ENCODE measurements around the gene PRDM16.

PRDM16 gene

DNA sequence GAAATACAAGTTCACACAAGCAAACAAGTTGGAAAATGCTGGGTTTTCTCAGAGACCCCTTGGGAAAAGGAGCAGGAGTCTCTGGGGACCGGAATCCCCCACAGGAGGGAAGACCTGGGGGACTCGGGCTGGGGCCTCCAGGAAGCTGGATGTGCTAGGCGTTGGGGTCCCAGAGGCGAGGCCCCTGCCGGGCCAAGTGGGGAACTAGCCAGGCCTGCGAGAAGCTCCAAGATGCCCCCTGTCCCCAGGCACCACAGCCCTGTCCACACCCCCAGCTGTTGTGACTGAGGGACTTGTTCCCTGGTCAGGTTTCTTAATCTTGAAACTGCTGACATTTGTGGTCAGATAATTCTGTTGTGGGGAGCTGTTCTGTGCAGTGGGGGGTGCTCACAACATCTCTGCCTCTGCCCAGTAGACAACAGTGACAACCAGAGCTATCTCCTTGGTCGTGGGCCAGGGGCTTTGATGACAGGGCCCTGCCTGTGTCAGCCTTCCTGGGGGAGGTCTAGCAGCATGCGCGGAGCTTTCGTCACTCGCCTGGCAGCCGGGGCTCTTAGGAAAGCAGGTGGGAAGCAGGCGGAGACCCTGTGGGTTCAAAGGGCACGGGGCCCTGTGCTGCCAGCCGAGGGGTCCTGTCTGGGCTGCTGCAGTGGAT lies 259.1 kb downstream of the PRDM16 start:
- no peak for DNase-seq

DNA sequence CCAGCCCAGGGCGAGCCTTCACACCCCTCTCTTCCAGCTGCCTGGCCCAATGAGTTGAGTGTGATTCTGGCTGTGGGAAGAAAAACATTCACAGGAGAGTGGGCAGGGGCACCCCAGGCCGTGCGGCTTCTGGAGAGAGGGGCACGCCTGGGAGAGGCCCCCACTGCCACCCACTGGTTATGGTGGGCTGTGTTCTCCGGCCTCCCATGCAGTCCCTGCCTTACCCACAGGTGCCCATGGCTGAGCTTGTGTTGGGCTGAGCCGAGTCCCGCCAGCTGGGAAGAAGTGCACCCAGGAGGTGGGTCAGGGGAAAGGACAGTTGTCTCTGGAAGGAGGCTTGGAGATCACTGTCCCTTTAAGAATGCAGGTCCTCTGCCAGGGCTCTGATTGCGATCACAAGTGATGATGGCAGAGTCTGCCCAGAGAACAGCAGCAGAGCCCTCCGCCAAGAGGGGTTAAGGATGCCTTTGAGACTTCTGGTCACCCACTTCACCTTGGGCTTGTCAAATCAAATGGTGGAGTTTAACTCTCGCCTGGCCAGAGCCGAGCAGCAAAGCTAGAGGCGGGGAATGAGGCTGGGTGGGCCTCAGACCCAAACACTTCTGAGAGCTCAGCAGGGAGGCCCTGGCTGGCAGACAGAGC lies 260.8 kb downstream of the PRDM16 start:
- no peak for DNase-seq

DNA sequence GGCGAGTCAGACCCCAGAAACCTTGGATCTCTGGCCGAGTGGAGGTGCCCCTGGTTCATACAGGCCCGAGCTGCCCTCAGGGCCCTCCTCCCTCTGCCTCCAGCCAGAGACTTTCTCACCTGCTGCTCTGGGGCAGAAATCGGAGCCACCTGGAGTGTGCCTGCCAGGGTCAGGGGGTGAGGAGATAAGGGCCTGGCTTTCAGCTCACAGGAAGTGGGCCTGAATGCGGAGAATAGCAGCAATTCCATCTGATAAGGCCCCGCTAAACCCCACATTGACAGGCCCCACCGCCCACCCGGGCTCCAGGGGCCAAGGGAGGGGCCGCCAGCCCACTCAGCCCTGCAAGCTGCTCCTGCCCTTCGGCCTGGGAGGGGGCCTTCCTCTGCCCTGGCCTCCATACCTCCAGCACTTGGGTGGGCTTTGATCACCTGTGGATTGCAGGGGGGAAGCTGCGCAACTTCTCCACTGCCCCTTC lies 261.8 kb downstream of the PRDM16 start:
- no peak for DNase-seq

DNA sequence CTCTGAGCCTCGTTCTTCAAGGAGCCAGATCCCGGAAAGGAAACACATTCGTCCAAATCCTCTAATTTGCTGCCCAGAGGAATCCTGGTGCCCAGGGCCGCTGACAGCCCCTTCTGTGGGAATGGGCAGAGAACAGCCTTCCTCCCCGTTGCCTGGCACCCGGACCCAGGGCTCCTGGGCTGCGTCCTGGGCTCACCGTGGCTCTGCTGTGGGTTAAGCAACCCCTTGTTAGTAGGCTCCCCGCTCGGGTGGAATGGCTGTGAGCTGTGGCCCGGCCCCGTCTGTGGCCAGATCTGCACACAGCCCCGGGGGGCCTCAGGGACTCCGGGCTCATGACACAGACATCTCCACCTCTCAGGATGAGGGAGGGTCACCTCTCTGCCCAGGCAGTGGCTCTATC lies 262.6 kb downstream of the PRDM16 start:
- no peak for DNase-seq

DNA sequence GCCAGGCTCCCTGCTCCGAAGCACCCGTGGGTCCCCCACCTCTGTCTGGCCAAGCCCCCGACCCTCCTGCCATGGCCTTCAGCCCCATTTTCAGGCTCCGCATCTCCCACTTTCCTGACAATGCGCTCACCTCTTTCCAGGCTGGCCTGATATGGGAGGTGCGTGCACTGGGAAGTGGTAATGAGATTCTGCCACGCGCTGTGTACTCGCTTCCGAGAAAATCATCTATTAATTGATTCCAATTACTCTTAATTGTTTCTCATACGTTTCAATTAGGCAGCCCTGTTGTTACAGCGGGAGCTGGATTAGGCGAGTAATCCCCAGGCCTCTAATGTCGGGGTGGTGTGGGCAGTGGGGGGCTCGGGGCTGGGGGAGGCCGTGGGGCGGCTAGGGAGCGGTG lies 263.0 kb downstream of the PRDM16 start:
- DNase-seq = no peak

DNA sequence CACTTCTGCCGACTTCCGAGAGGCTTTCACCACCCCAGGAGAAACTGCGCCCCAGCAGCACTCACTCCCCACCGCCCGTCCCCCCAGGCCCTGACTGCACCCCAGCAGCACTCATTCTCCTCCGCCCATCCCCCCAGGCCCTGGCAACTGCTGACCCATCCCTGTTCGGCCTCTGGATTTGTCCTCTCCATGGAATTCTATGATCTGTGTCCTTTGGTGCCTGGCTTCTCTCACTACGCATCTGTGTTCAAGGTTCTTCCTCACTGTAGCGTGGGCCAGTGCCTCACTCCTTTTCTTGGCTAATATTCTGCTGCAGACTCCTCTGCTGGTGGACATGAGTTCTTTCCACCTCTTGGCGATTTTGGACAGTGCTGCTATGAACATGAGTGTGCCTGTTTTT lies 263.7 kb downstream of the PRDM16 start:
- no peak for DNase-seq

DNA sequence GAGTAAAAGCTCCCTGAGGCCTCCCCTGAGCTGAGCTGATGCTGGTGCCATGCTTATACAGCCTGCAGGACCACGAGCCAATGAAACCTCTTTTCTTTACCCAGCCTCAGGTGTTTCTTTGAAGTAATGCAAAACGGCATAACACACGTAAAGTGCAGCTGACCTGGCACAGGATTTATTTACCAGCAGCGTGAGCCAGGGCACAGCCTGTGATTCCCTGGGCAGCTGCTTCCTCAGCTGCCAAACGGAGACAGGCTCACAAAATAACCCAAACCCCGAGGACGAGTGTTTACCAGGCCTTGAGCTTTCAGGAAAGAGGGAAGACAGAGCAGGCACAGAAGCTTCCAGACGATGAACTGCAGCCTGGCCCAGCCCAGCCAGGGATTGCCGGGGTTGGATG lies 264.9 kb downstream of the PRDM16 start:
- no peak for DNase-seq

DNA sequence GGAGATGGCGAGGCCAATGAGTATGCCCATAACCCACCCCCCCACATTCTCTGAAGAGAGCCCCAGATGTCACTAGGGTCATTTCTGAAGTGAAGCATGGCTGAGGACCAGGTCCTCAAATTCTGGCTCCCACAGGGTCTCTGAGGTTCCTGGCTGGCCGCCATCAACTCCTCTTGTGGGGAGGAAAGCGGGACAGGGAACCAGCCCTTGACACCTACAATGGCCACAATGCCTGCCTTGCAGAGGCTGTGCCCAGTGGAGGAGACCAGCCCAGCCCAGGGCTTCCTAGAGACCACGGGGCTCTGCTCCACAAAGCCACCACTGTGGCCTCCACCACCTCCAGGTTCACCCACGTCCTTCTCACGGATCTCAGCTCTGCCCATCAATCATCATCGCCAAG lies 265.4 kb downstream of the PRDM16 start:
- no peak for DNase-seq

DNA sequence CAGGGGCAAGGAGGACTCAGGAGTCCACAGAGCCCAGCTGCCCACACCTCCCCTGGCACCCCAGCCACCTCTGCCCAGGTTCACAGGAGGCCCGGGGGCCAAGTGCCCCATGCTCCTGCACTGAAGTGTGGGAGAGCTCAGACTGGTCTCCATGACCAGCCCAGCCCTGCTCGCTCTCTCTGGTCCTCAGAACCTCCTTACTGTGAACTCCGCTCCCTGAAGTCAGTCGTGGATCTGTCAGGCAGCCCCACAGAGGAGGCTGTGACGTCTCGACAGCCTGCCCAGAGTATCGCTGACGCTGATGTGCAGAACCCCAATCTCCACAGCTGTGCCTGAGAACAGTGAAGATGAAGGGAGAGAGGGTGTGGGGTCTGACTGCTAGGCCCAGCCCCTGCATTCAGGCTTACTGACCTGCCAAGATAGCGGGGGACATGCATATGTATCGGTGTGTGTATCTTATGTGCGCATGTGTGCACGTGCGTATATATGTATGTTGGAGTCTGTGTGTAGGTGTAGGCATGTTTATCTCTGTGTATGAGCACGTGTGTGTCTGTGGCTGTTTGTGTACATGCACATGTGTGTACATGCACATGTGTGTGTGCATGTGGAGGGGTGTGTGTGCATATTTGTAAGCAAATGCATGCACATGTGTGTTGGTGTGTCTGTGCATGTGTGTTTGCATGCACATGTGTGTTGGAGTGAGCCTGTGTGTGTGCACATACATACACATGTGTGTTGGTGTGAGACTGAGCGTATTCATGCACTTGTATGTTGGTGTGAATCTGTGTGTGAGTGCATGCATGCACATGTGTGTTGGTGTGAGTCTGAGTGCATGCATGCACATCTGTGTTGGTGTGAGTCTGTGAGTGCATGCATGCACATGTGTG lies 267.0 kb downstream of the PRDM16 start:
- no peak for DNase-seq

DNA sequence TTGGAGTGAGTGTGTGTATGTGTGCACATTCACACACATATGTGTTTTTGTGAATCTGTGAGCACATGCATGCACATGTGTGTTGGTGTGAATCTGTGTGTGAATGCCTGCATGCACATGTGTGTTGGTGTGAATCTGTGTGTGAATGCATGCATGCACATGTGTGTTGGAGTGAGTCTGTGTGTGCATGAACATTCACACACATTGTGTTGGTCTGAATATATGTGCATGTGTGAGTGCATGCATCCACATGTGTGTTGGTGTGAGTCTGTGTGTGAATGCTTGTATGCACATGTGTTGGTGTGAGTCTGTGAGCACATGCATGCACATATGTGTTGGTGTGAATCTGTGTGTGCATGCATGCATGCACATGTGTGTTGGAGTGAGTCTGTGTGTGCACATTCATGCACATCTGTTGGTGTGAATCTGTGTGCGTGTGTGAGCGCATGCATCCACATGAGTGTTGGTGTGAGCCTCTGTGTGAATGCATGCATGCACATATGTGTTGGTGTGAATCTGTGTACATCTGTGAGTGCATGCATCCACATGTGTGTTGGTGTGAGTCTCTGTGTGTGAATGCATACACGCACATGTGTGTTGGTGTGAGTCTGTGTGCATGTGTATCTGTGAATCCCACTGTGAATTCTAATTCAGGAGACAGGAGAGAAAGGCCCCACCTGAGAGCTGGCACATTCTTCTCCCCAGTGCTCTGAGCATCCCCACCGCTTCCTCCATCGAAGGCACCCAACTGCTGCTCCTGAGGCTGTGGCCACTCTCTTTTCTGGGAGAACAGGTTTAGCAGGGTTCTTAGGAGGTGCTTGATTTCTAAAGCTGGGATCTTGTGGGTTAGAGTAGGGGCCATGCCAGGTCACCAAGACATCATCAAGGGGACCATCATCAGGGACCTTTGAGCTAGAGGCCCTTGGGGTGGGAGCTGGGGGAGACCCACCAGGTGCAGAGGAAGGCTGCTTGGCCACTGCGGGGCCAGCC lies 267.9 kb downstream of the PRDM16 start:
- no peak for DNase-seq

DNA sequence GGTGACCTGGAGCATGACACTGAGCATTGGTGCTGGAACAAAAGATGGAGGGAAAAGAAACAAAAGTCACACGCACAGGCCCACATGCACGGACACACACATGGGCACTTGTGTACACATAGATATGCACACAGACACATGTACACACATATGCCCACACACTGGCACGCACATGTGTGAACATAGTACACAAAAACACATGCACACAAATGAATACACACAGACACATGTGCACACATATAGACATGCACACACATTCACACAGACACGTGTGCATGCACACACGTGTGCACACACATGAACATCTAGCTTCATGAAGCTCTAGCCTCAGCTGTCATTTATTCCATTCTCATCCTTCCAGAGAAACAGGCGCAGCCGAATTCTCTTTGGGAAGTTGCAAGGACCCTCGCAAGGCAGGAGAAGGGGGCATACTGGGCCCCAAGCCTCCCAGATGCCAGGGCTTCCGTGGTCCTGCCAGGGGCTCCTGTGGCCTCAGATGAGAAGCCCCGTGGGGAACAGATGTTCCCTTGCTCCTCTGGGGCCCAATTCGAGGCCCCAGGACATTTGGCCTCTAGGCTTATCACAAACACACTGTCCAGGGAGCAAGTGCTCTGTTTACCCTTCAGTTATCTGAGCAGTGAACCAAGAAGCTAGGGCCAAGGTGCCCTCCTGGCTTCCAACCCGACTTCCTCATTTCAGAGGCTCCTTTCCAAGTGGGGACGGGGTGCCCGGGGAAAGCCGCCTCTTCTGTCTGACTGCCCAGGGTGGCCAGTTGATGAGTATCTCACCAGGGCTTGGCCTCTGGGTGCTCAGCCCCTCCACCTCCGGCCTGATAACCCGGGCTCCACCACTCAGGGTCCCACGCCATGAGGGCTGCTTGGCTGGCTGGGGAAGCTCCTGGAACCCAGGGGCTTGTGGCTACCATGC lies 269.1 kb downstream of the PRDM16 start:
- DNase-seq = no peak

DNA sequence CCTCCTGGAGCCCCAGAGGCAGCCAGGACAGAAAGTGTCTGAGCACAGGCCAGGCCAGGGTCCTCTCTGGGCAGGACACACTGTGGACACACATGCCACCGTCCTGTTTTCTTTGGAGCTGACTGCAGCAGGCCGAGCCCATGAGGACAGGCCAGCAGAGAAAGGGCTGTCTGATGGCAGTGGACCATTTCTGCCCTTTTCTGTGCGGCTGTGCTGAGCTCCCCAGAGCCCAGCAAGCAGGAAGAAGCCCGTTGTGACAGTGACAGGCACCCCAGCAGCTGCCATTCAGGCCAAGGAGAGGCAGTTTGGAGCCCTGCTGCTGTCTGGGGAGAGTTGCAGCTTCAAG lies 269.7 kb downstream of the PRDM16 start:
- DNase-seq = no peak

DNA sequence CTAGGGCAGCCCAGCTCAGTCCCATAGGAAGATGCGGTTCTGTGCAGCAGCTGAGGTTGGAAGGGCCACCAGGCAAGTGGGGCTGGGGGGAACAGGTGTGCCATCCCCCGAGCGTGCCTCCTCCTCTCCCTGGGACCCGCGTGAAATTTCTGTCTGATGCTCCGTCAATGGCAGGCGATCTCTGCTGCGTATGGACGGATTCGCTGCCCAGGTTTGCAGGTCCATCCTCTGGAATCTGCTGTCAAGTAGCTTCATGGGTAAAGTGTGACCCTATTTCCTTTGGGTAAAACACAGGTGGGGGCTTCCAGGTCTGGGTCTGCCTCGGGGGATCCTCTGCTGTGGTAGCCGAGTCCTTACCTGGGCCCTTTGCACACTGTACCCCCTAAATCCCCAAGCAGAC lies 270.9 kb downstream of the PRDM16 start:
- DNase-seq = no peak

DNA sequence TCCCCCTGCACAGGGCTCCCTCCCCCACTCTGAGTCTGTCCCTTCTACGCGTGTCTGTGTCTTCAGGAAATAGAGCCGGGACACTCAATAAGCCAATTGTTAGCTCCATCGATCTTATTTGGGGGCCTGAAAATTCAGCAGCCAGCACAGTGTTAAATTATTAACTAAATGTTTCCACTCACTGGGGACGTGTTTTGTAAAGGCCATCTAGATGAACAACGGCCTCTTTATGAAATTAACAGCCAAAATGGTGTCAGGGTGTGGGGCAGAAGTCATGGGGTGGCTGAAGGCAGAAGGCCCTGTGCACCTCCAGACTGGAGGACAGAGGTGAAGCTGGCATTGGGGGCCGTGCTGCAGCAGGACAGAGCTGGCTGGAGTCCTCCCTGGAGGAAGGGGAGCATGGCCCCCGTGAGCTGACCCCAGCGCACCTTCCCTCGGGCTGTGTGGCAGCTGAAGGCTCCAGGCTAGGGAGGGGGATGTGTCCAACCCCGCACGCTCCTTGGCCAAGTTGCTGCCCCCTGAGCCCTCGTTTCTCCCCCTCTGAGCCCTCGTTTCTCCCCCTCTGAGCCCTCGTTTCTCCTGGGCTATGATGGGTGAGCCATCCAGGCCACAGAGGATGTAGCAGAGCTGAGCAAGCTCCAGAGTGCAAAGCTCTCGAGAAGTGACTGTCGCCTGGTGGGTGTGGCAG lies 271.7 kb downstream of the PRDM16 start:
- DNase-seq = no peak

DNA sequence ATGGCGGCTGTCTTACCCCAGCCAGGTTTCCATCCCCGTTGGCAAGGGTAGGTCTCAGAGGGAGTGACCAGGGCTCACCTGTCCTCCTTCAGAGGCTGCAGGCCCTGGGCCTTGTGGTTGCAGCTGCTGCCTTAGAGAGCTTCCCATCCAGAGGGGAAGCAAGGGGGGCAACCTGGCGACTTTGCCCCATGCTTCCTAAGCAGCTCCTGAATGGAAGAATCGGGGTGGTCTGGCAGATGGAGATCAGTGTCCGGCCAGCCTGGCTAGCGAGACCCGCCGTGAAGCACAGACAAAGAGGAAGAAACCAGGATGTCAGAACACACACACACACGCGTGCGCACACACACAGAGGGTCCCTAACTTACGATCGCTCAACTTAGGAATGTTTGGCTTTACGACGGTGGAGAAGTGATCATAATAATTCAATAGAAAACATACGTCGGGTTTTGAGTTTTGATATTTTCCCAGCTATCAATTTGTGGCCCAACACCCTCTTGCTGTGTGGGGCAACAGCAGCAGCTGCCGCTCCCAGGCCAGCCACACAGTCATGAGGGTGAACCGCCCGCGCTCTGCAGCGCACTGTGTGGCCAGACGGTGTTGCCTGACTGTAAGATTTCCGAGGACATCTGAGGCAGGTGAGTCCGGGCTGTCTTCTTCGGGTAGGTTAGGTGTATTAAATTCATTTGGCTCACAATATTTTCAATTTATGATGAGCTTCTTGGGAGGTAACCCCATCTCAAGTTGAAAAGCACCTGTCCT lies 272.4 kb downstream of the PRDM16 start:
- DNase-seq = no peak

DNA sequence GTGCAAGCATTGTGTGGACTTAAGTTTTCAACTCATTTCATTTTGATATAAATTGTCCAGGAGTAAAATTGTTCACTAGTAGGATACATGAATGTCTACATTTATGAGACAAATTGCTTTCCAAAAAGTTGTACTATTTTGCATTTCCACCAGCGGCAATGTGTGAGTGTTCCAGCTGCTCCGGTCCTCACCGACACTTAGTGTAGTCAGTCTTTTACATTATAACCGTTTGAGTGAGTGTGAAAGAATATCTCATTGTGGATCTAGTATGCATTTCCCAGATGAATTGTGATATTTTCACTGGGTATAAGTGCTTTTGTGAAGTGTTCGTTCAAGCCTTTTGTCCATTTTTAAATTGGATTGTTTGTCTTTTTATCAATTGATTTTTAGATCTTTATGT lies 274.0 kb downstream of the PRDM16 start:
- DNase-seq = no peak

DNA sequence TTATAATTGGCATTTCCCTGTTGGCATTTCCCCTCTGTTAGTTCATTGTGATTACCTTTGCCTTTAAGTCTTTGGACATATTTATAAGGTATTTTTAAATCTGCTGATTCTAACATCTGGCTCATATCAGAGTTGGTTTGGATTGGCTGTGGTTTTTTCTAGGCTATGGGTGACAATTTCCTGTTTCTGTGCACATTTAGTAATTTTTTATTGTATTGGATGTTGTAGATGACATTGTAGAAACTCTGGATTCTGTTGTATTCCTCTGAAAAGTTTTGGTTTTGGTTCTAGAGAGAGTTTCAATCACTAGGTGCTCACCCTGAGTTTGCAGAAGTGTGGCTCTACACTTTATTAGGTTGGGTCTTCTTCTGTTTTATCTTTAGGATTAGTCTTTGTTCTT lies 275.4 kb downstream of the PRDM16 start:
- no peak for DNase-seq

DNA sequence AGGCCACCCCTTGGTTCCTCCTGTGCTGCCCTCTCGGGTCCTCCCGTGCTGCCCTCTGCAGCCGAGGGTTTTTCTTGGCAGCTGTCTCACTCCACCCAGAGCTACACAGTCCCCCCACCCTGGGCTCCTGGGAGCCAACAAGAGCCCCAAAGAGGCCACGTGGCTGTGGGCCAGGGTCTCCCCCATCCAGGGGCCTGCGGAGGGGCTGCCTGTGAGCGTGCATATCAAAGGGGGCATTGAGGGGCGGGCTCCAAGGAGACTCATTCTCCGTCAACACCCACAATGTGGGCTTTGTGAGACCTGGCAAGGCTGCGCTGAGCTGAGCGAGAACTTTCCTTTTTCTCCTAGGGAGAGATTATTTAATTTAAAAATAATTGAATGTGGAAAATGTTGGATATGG lies 276.8 kb downstream of the PRDM16 start:
- DNase-seq = no peak

DNA sequence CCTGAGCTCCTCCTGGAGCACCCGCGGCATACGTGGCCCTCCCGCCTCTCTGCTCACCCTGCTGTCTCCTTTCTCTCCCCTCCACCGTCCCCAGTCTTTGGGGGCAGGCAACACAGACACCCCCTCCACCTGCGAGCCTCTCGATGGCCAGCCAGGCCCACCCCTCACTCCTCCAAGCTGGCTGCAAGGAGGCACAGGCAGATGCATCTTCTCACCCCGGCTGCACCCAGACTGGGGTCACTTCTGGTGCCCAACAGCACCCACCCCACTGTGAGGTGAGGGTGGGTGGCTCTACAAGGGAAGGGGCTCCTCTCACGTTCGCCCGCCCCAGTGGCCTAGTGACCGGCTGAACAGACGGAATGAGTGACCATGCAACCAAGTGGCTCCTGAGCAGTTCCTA lies 277.5 kb downstream of the PRDM16 start:
- DNase-seq = no peak
